Measurements from ENCODE around the gene PCDH12.

DNA sequence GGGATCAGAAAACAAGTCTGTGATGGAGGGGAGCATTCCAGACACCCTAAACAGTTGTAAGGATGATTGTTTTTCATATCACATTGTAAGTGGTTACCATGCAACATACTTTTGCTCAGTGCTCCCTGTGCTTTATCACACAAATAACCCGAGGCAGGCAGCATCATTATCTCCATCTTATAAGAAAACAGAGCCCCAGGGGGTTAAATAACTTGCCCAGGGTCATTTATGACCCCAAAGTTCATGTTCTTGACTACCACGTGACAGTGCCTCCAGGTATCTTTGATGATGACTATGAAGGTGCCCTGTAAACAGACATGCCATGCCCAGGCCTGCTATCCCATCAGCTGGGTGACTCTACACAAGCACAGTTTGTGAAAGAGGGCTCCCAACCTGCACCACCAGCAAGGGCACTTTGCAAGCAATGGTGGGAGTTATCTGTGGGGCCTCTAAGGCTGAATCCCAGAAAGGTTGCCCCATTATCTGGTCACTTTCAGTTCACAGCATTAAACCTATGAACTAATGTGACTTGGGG lies 45.3 kb upstream of the PCDH12 start:
- TF ChIP-seq MXI1 (IDR thresholded peaks at IDR 0.05; ENCODE audit: low read depth, low read length) (no peak), ATF3 (IDR thresholded peaks at IDR 0.05; ENCODE audit: borderline replicate concordance, extremely low read depth, low read depth, low read length) (no peak), PAX8 (IDR thresholded peaks at IDR 0.05) (no peak), JUNB (IDR thresholded peaks at IDR 0.05) (no peak), CEBPB (IDR thresholded peaks at IDR 0.05; ENCODE audit: borderline replicate concordance in 1 of 2, low read depth in 2 of 2, low read length in 2 of 2) (no peak), ZNF384 (IDR thresholded peaks at IDR 0.05; ENCODE audit: borderline replicate concordance, low read depth, low read length) (no peak), NFYB (IDR thresholded peaks at IDR 0.05; ENCODE audit: insufficient read depth, low read depth, low read length) (no peak), ZNF274 (IDR thresholded peaks at IDR 0.05; ENCODE audit: insufficient read depth, insufficient read length) (no peak), SRF (IDR thresholded peaks at IDR 0.05; ENCODE audit: low read depth in 2 of 2, low read length in 2 of 2) (no peak), POLR2A (IDR thresholded peaks at IDR 0.05; ENCODE audit: low read depth, low read length) (no peak), SUZ12 (IDR thresholded peaks at IDR 0.05; ENCODE audit: unreplicated experiment) (no peak), PBX3 (IDR thresholded peaks at IDR 0.05; ENCODE audit: insufficient replicate concordance, low read depth, low read length) (no peak)
- TF ChIP-seq, protein P1, sequence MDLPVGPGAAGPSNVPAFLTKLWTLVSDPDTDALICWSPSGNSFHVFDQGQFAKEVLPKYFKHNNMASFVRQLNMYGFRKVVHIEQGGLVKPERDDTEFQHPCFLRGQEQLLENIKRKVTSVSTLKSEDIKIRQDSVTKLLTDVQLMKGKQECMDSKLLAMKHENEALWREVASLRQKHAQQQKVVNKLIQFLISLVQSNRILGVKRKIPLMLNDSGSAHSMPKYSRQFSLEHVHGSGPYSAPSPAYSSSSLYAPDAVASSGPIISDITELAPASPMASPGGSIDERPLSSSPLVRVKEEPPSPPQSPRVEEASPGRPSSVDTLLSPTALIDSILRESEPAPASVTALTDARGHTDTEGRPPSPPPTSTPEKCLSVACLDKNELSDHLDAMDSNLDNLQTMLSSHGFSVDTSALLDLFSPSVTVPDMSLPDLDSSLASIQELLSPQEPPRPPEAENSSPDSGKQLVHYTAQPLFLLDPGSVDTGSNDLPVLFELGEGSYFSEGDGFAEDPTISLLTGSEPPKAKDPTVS (IDR thresholded peaks at IDR 0.05; ENCODE audit: low read depth, low read length) = no peak
- TF ChIP-seq, protein P2, sequence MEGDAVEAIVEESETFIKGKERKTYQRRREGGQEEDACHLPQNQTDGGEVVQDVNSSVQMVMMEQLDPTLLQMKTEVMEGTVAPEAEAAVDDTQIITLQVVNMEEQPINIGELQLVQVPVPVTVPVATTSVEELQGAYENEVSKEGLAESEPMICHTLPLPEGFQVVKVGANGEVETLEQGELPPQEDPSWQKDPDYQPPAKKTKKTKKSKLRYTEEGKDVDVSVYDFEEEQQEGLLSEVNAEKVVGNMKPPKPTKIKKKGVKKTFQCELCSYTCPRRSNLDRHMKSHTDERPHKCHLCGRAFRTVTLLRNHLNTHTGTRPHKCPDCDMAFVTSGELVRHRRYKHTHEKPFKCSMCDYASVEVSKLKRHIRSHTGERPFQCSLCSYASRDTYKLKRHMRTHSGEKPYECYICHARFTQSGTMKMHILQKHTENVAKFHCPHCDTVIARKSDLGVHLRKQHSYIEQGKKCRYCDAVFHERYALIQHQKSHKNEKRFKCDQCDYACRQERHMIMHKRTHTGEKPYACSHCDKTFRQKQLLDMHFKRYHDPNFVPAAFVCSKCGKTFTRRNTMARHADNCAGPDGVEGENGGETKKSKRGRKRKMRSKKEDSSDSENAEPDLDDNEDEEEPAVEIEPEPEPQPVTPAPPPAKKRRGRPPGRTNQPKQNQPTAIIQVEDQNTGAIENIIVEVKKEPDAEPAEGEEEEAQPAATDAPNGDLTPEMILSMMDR (IDR thresholded peaks at IDR 0.05 in 2 of 3, conservative IDR thresholded peaks at IDR 0.05 in 1 of 3; ENCODE audit: control insufficient read depth in 2 of 3, extremely low read depth in 1 of 3, insufficient read depth in 1 of 3, low read depth in 3 of 3, low read length in 3 of 3) = no peak
